Gastrocnemius medialis (tissue), 4 donors: ENCODE measurements around the gene OLAH. TPM values are rescaled to one million over a fixed set of nuclear protein-coding genes. Genes with fewer than 3 reads are reported as not detected.

ENCODE experiments used
- ATAC-seq, 2 donors: fragments of 150-250 bp; one replicate each; pipeline ENCODE4 v1.9.1; 2016
- DNase-seq, 2 donors: peaks; one replicate each; pipeline ENCODE4 v3.0.0-alpha.2; 2019
- H3K27ac ChIP-seq, 4 donors: fragments of 200-600 bp; sonication (generic); 1 replicate in 1 of 4; 2 replicates in 3 of 4; pipeline ENCODE4 v1.5.1; 2016 to 2018; ENCODE audit warnings: mild to moderate bottlenecking in 2 of 4, moderate library complexity in 1 of 4
- H3K27me3 ChIP-seq, 3 donors: fragments of 200-600 bp; sonication (generic) in 2 of 3; 1 replicate in 1 of 3; 2 replicates in 2 of 3; pipeline versions ENCODE4 v1.5.1 to v1.6.0; 2016 to 2019; ENCODE audit warnings: mild to moderate bottlenecking in 1 of 3, moderate library complexity in 1 of 3
- H3K36me3 ChIP-seq, 2 donors: fragments of 200-600 bp; sonication (generic) in 1 of 2; one replicate each; pipeline ENCODE4 v1.5.1; 2017 to 2018
- H3K4me1 ChIP-seq, 2 donors: fragments of 200-600 bp; sonication (generic) in 1 of 2; one replicate each; pipeline ENCODE4 v1.5.1; 2016 to 2017; ENCODE audit warnings: mild to moderate bottlenecking in 2 of 2
- H3K4me3 ChIP-seq, 4 donors: fragments of 200-600 bp; sonication (generic) in 3 of 4; 1 replicate in 1 of 4; 2 replicates in 3 of 4; pipeline ENCODE4 v1.5.1; 2016 to 2019; ENCODE audit warnings: mild to moderate bottlenecking in 2 of 4
- H3K9me3 ChIP-seq, 3 donors: fragments of 200-600 bp; sonication (generic) in 2 of 3; 1 replicate in 1 of 3; 2 replicates in 2 of 3; pipeline ENCODE4 v1.5.1; 2016 to 2019
- POLR2A ChIP-seq, 2 donors: fragments of 450-650 bp; IDR thresholded peaks; one replicate each; pipeline ENCODE4 v1.6.1; 2017; ENCODE audit warnings: antibody characterized with exemption in 2 of 2, mild to moderate bottlenecking in 2 of 2, moderate library complexity in 2 of 2
- in situ Hi-C, 4 donors: fragments of 200-750 bp; cut with MboI; loops; one replicate each; pipeline versions ENCODE4 v1.15.0 to v1.8.0; 2017; ENCODE audit warnings: low sequenced_read_pairs in 4 of 4
- intact Hi-C: fragments of 100-400 bp; cut with DNase I; formaldehyde crosslinking; loops from one replicate; pipeline ENCODE4 v1.15.1; 2023; ENCODE audit warnings: low total_unique reads
- total RNA-seq, 4 donors: library from RNA; depleted of rRNA; stranded (reverse); fragments of >200 nt; gene quantifications; one replicate each; pipeline versions ENCODE4 v1.1.0 to v1.2.3, GENCODE V29; 2016
- TF ChIP-seq, protein P1 (sequence below), 5 experiments: fragments of 450-650 bp in 3 of 5; fragments of 200-600 bp in 2 of 5; sonication (generic) in 2 of 5; IDR thresholded peaks in 4 of 5; conservative IDR thresholded peaks in 1 of 5; 1 replicate in 4 of 5; 2 replicates in 1 of 5; pipeline ENCODE4 v1.5.1; 2016 to 2019; ENCODE audit warnings: antibody characterized with exemption in 5 of 5, mild to moderate bottlenecking in 3 of 5, moderate library complexity in 3 of 5

The OLAH gene
- total RNA-seq, 4 donors from 2014 or later, result 0.29 to 0.69 TPM; not detected in 2

DNA sequence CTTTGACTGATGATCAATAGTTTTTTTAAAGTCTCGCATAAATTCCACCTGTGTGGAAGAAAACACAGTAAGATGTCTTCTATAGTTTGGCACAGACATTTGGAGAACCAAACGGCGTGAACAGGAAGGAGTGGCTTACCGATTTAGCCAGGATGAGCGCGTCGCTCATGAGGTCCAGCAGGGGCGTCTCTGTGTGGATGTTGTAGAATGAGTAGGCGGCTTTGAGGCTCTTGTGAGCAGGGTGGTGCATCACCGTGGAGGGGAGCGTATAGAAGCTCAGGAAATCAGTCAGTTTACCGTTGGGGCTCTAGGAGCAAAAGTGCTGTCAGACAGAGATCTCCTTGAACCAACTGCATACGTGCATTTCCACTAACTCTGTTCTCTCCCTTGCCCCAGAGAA is 68.9 kb downstream of the OLAH start:
- no peak overlapping the region for H3K27ac ChIP-seq
- in situ Hi-C loops, result no loop called here
- H3K9me3 ChIP-seq, result no peaks in the 10 kb centered on the region
- DNase-seq (no peak), ATAC-seq (no peak)
- TF ChIP-seq, protein P1, sequence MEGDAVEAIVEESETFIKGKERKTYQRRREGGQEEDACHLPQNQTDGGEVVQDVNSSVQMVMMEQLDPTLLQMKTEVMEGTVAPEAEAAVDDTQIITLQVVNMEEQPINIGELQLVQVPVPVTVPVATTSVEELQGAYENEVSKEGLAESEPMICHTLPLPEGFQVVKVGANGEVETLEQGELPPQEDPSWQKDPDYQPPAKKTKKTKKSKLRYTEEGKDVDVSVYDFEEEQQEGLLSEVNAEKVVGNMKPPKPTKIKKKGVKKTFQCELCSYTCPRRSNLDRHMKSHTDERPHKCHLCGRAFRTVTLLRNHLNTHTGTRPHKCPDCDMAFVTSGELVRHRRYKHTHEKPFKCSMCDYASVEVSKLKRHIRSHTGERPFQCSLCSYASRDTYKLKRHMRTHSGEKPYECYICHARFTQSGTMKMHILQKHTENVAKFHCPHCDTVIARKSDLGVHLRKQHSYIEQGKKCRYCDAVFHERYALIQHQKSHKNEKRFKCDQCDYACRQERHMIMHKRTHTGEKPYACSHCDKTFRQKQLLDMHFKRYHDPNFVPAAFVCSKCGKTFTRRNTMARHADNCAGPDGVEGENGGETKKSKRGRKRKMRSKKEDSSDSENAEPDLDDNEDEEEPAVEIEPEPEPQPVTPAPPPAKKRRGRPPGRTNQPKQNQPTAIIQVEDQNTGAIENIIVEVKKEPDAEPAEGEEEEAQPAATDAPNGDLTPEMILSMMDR (IDR thresholded peaks at IDR 0.05 in 4 of 5, conservative IDR thresholded peaks at IDR 0.05 in 1 of 5), result no peak
- no peak for TF ChIP-seq POLR2A (IDR thresholded peaks at IDR 0.05)
- no peak overlapping the region for H3K4me3 ChIP-seq
- no peaks in the 10 kb centered on the region for H3K4me1 ChIP-seq
- intact Hi-C loops, result no loop called here
- H3K27me3 ChIP-seq, result no peaks in the 10 kb centered on the region
- H3K36me3 ChIP-seq, result peaks cover 4 to 39% of the 10 kb centered on the region in 2 donors

DNA sequence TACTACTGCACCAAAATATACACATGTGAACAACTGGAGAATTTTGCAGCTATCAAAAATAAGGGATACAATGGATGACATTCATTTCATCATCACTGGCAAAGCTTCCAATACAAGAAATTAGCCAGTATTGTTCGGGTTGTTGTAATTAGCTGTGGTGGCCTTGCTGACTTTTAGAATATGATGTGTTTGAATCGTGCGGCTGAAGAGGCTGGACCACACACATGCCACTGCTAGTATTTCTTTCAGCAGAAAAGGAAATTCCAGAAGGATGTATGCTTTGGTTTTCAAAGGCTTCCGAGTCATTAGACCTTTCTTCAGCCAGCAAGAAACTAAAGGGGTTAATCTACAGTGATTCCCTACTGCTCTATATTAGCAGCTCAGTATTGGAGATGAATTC is 70.0 kb downstream of the OLAH start:
- Histone ChIP-seq H3K9me3 (no peaks in the 10 kb centered on the region), H3K4me3 (no peak overlapping the region), H3K27me3 (no peaks in the 10 kb centered on the region), H3K4me1 (no peaks in the 10 kb centered on the region), H3K36me3 (peaks cover 5 to 38% of the 10 kb centered on the region in 2 donors), H3K27ac (no peak overlapping the region)
- ATAC-seq, result no peak
- in situ Hi-C loops (no loop called here), intact Hi-C loops (no loop called here)
- no peak for DNase-seq
- TF ChIP-seq, protein P1 (IDR thresholded peaks at IDR 0.05 in 4 of 5, conservative IDR thresholded peaks at IDR 0.05 in 1 of 5), result no peak

DNA sequence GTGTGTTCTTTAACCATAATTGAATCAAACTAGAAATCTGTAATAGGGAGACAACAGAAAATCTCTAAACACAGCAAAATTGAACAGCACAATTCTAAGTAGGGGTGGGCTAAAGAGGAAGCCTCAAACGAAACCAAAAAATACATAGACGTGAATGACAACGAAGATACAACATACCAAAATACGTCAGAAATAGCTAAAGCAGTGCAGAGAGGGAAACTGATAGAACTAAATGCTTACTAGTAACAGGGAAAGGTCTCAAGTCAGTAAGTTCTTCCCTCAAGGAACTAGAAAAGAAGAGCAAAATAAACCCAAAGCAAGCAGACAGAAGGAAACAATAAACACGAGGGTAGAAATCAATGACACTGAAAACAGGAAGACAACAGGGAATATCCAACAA is 72.5 kb downstream of the OLAH start:
- H3K36me3 ChIP-seq, result peaks cover 3 to 35% of the 10 kb centered on the region in 2 donors
- in situ Hi-C loops (no loop called here), intact Hi-C loops (no loop called here)
- TF ChIP-seq POLR2A (IDR thresholded peaks at IDR 0.05), result no peak
- TF ChIP-seq, protein P1 (IDR thresholded peaks at IDR 0.05 in 4 of 5, conservative IDR thresholded peaks at IDR 0.05 in 1 of 5), result no peak
- H3K27ac ChIP-seq, result no peak overlapping the region
- DNase-seq, result no peak
- no peaks in the 10 kb centered on the region for H3K4me1 ChIP-seq
- H3K4me3 ChIP-seq, result no peak overlapping the region
- no peaks in the 10 kb centered on the region for H3K9me3 ChIP-seq
- no peaks in the 10 kb centered on the region for H3K27me3 ChIP-seq
- ATAC-seq, result no peak

DNA sequence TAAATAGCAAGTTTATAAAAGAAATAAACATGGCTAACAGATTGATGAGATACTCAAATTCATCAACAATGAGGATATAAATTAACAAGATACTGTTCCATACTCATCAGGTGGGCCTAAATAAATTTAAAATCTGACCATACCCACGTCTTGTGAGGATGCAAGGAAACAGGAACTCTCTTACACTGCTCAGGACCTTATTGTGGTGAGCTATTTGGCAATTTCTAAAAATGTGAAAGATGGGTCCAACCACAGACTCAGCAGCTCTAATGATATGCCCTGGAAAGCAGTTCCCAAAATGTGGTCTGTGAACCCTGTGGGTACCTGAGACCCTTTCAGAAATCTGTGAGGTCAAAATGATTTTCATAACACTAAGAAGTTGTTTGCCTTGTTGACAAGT is 74.9 kb downstream of the OLAH start:
- H3K4me3 ChIP-seq, result no peak overlapping the region
- no peaks in the 10 kb centered on the region for H3K4me1 ChIP-seq
- no peaks in the 10 kb centered on the region for H3K9me3 ChIP-seq
- peaks cover 3 to 24% of the 10 kb centered on the region in 2 donors for H3K36me3 ChIP-seq
- in situ Hi-C loops (no loop called here), intact Hi-C loops (no loop called here)
- ATAC-seq, result no peak
- no peak overlapping the region for H3K27ac ChIP-seq
- TF ChIP-seq, protein P1 (IDR thresholded peaks at IDR 0.05 in 4 of 5, conservative IDR thresholded peaks at IDR 0.05 in 1 of 5), result no peak
- TF ChIP-seq POLR2A (IDR thresholded peaks at IDR 0.05), result no peak
- H3K27me3 ChIP-seq, result no peaks in the 10 kb centered on the region
- no peak for DNase-seq

DNA sequence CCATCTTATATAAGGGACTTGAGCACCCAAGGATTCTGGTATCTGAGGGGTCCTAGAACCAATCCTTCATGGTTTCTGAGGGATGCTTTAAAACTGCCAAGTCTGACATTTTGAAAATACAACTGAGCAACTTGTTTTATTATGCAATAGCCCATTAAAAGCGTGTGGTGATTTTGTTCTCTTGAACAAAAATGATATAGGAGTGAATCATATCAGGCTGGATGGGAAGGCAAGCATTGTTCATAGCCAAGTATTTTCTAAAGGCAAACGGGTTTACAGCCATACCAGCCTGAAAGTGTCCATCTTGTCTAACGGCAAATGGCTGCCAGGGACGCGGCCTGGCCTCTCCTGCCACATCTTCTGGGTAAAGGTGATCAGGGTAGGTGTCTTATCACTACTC is 76.8 kb downstream of the OLAH start:
- no peak for ATAC-seq

More for the DNA sequence above, 76.8 kb downstream of the OLAH start:
- Histone ChIP-seq H3K4me1 (no peaks in the 10 kb centered on the region), H3K36me3 (peaks cover 3 to 33% of the 10 kb centered on the region in 2 donors), H3K27me3 (no peaks in the 10 kb centered on the region), H3K4me3 (no peak overlapping the region), H3K27ac (no peak overlapping the region), H3K9me3 (no peaks in the 10 kb centered on the region)
- intact Hi-C loops (no loop called here), in situ Hi-C loops (no loop called here)
- TF ChIP-seq POLR2A (IDR thresholded peaks at IDR 0.05), result no peak
- TF ChIP-seq, protein P1 (IDR thresholded peaks at IDR 0.05 in 4 of 5, conservative IDR thresholded peaks at IDR 0.05 in 1 of 5), result no peak
- DNase-seq, result no peak
